GM18873 (cell line): ENCODE data around the gene EDRF1.

Experiments used
- ATAC-seq: cut with Tn5 transposase; IDR thresholded peaks from one replicate; pipeline ENCODE4 v1.9.1; 2021; ENCODE audit warnings: mild to moderate bottlenecking, moderate library complexity, moderate number of reproducible peaks; ENCODE audit not compliant: unreplicated experiment, low FRiP score

Gene EDRF1

GRCh38 chr10:125782054-125782453 is 62.5 kb downstream of the EDRF1 start:
- no peak for ATAC-seq

- ATAC-seq, result no peak
Observed at GRCh38 chr10:125782616-125783015, 63.1 kb downstream of the EDRF1 start.

- ATAC-seq, result no peak
Observed at GRCh38 chr10:125783408-125783807, 63.9 kb downstream of the EDRF1 start.

GRCh38 chr10:125783957-125784356 is 64.4 kb downstream of the EDRF1 start:
- ATAC-seq, result peak; percentile 84

- no peak for ATAC-seq
Observed at GRCh38 chr10:125785791-125786190, 66.3 kb downstream of the EDRF1 start.

GRCh38 chr10:125788156-125789034 is 68.9 kb downstream of the EDRF1 start:
- no peak for ATAC-seq

- ATAC-seq, result no peak
Observed at GRCh38 chr10:125792342-125793300, 73.1 kb downstream of the EDRF1 start.

- no peak for ATAC-seq
Observed at GRCh38 chr10:125795128-125795527, 75.6 kb downstream of the EDRF1 start.

- ATAC-seq, result no peak
Observed at GRCh38 chr10:125795637-125796190, 76.2 kb downstream of the EDRF1 start.

- no peak for ATAC-seq
Observed at GRCh38 chr10:125797424-125797823, 77.9 kb downstream of the EDRF1 start.

- no peak for ATAC-seq
Observed at GRCh38 chr10:125797994-125798662, 78.6 kb downstream of the EDRF1 start.

- no peak for ATAC-seq
Observed at GRCh38 chr10:125799451-125800182, 80.1 kb downstream of the EDRF1 start.

- ATAC-seq, result no peak
Observed at GRCh38 chr10:125801574-125801973, 82.1 kb downstream of the EDRF1 start.

GRCh38 chr10:125802131-125802530 is 82.6 kb downstream of the EDRF1 start:
- no peak for ATAC-seq

- ATAC-seq, result no peak
Observed at GRCh38 chr10:125802739-125803138, 83.2 kb downstream of the EDRF1 start.

GRCh38 chr10:125808047-125808446 is 88.5 kb downstream of the EDRF1 start:
- ATAC-seq, result no peak

- ATAC-seq, result no peak
Observed at GRCh38 chr10:125811251-125811650, 91.7 kb downstream of the EDRF1 start.

- no peak for ATAC-seq
Observed at GRCh38 chr10:125812128-125812750, 92.7 kb downstream of the EDRF1 start.
